OCI-LY3 (cell line): ENCODE measurements around the gene PDLIM5.

Source experiments
- CTCF ChIP-seq: fragments of 200-600, 300-600 bp; sonication (generic); IDR thresholded peaks from 2 replicates; pipeline ENCODE4 v1.5.1; 2014; ENCODE audit warnings: antibody characterized with exemption, low read length, low read depth
- EZH2phosphoT487 ChIP-seq: fragments of 200-600 bp; shearing (Covaris generic); IDR thresholded peaks from 2 replicates; pipeline ENCODE4 v1.6.1; 2018; ENCODE audit warnings: antibody characterized with exemption, mixed run types, low read depth

GRCh38 chr4:94479358-94480141 is 27.8 kb downstream of the PDLIM5 start:
- no peak for TF ChIP-seq CTCF
- TF ChIP-seq EZH2phosphoT487: no peak
